H1 (cell line): ENCODE measurements around the gene ZNF641. TPM values are rescaled to one million over a fixed set of nuclear protein-coding genes. Genes with fewer than 3 reads are reported as not detected.

Experiments
- ASH2L ChIP-seq: fragments of 200-600, 300-600 bp; sonication (generic); IDR thresholded peaks from one replicate; pipeline ENCODE4 v1.7.1; 2017; ENCODE audit warnings: low read length
- CBX5 ChIP-seq: fragments of 300-800, 300-1000 bp; sonication (generic); IDR thresholded peaks from 2 replicates; pipeline ENCODE4 v1.7.1; 2016; ENCODE audit warnings: antibody characterized with exemption, low read length, low read depth
- CHD1 ChIP-seq: IDR thresholded peaks from 2 replicates; pipeline ENCODE4 v1.6.1; 2012; ENCODE audit warnings: low read depth, low read length, improper control_type of control experiment
- CTBP2 ChIP-seq: IDR thresholded peaks from 2 replicates; pipeline ENCODE4 v1.7.0; 2011; ENCODE audit warnings: borderline replicate concordance, mild to moderate bottlenecking, moderate library complexity, mixed read lengths, low read length; ENCODE audit not compliant: insufficient read depth, insufficient read length
- E2F6 ChIP-seq: IDR thresholded peaks from 2 replicates; pipeline ENCODE4 v1.6.1; 2012; ENCODE audit warnings: inconsistent platforms
- SIN3A ChIP-seq, 2 experiments: IDR thresholded peaks in 1 of 2; conservative IDR thresholded peaks in 1 of 2; 2 replicates each; pipeline ENCODE4 v1.6.1; 2011 to 2012; ENCODE audit warnings: low read length in 2 of 2, improper control_type of control experiment in 1 of 2, low read depth in 1 of 2, mild to moderate bottlenecking in 1 of 2
- TBP ChIP-seq: IDR thresholded peaks from 2 replicates; pipeline ENCODE4 v1.6.1; 2011; ENCODE audit warnings: low read depth, low read length, improper control_type of control experiment
- ZNF274 ChIP-seq: IDR thresholded peaks from 2 replicates; pipeline ENCODE4 v1.7.0; 2012; ENCODE audit warnings: low read length, borderline replicate concordance; ENCODE audit errors: extremely low read depth
- polyA plus RNA-seq, 7 experiments: library from polyadenylated mRNA; depleted of rRNA in 3 of 7; stranded (reverse) in 5 of 7; unstranded in 2 of 7; fragments of >200 nt in 5 of 7; fragments of 200-250 nt in 2 of 7; gene quantifications; 1 replicate in 5 of 7; 2 replicates in 1 of 7; 4 replicates in 1 of 7; pipeline versions ENCODE4 v1.2.1 to v1.2.3, GENCODE V29; 2011 to 2013; ENCODE audit warnings: missing spikeins in 2 of 7, mixed read lengths in 2 of 7
- total RNA-seq: library from RNA; stranded (reverse); fragmentation: NEBNext Ultra II Directional; extraction: Animal tissue kit (Norgen Biotek cat#: 25700); gene quantifications from 2 replicates; pipeline ENCODE4 v1.2.1, GENCODE V29; 2021

ZNF641 gene
- total and polyA plus RNA-seq, 2 of the 8 experiments (the other 6 are each of a cell fraction or from before 2014, with no cell fraction given), result 2.4 to 6.2 TPM

- TF ChIP-seq ASH2L (no peak), E2F6 (no peak), CBX5 (no peak), SIN3A (conservative IDR thresholded peaks at IDR 0.05 in 1 of 2, IDR thresholded peaks at IDR 0.05 in 1 of 2; ENCODE audit: low read depth in 1 of 2, low read length in 2 of 2) (no peak), CHD1 (no peak), ZNF274 (no peak), CTBP2 (no peak), TBP (no peak)
Observed at GRCh38 chr12:48379794-48380193, 29.1 kb upstream of the ZNF641 start (continued).
